K562 (cell line): ENCODE results near the gene ALKBH4. TPM values are rescaled to one million over a fixed set of nuclear protein-coding genes. Genes with fewer than 3 reads are reported as not detected.

Source experiments
- BDP1 ChIP-seq: IDR thresholded peaks from 3 replicates; pipeline ENCODE4 v1.6.1; 2011; ENCODE audit not compliant: insufficient read length, insufficient read depth
- BRD9 ChIP-seq: fragments of 450-650 bp; IDR thresholded peaks from 2 replicates; pipeline ENCODE4 v1.6.1; 2018; ENCODE audit warnings: low read depth; ENCODE audit not compliant: partially characterized antibody
- CBFB ChIP-seq: sonication (generic); formaldehyde crosslinking; IDR thresholded peaks from 2 replicates; pipeline ENCODE4 v1.4.0; 2020; ENCODE audit warnings: mild to moderate bottlenecking, missing genetic modification reagents
- FOXA3 ChIP-seq, 2 experiments: fragments of 450-650 bp in 1 of 2; sonication (generic) in 1 of 2; formaldehyde crosslinking; IDR thresholded peaks in 1 of 2; conservative IDR thresholded peaks in 1 of 2; 2 replicates each; pipeline versions ENCODE4 v1.4.0 to v1.8.0; 2020 to 2022; ENCODE audit warnings: mild to moderate bottlenecking in 2 of 2, missing genetic modification reagents in 1 of 2
- HMGN3 ChIP-seq: IDR thresholded peaks from 2 replicates; pipeline ENCODE4 v1.6.1; 2011; ENCODE audit warnings: borderline replicate concordance, low read depth, mild to moderate bottlenecking, mixed read lengths, low read length; ENCODE audit not compliant: insufficient read length; ENCODE audit errors: extremely low read depth
- JUND ChIP-seq, 2 experiments: IDR thresholded peaks; 2 replicates in 1 of 2; 3 replicates in 1 of 2; pipeline ENCODE4 v1.6.1; 2011; ENCODE audit warnings: borderline replicate concordance in 2 of 2, low read depth in 2 of 2, low read length in 2 of 2, improper control_type of control experiment in 1 of 2, missing biosample characterization in 1 of 2, missing genetic modification characterization in 1 of 2, missing genetic modification reagents in 1 of 2
- MAZ ChIP-seq, 2 experiments: fragments of 450-650 bp in 1 of 2; sonication (generic) in 1 of 2; formaldehyde crosslinking; IDR thresholded peaks in 1 of 2; conservative IDR thresholded peaks in 1 of 2; 2 replicates each; pipeline versions ENCODE4 v1.4.0 to v1.5.0; 2020; ENCODE audit warnings: mild to moderate bottlenecking in 1 of 2, missing genetic modification reagents in 1 of 2
- MYNN ChIP-seq, 2 experiments: sonication (generic); formaldehyde crosslinking in 1 of 2; IDR thresholded peaks; 2 replicates each; pipeline versions ENCODE4 v1.5.0 to v1.6.1; 2016 to 2020; ENCODE audit warnings: antibody characterized with exemption in 1 of 2, missing genetic modification reagents in 1 of 2
- NFIC ChIP-seq: fragments of 450-650 bp; IDR thresholded peaks from 2 replicates; pipeline ENCODE4 v1.6.1; 2017; ENCODE audit warnings: mild to moderate bottlenecking, inconsistent platforms
- RAD21 ChIP-seq, 2 experiments: fragments of 250-450 bp in 1 of 2; fragments of 450-650 bp in 1 of 2; sonication (Bioruptor Pico) in 1 of 2; formaldehyde crosslinking in 1 of 2; IDR thresholded peaks in 1 of 2; conservative IDR thresholded peaks in 1 of 2; 2 replicates each; pipeline versions ENCODE4 v1.4.0 to v1.8.0; 2020 to 2022; ENCODE audit warnings: mild to moderate bottlenecking in 2 of 2, moderate library complexity in 1 of 2
- RBFOX2 ChIP-seq: fragments of 200-400 bp; formaldehyde crosslinking; IDR thresholded peaks from 2 replicates; pipeline ENCODE4 v1.6.1; 2017; ENCODE audit warnings: low read depth, mild to moderate bottlenecking, low read length, moderate library complexity
- RHOXF2B ChIP-seq: fragments of 250-450 bp; sonication (Bioruptor Pico); conservative IDR thresholded peaks from 2 replicates; pipeline ENCODE4 v1.5.1; 2021
- SRSF3 ChIP-seq: fragments of 200-400 bp; formaldehyde crosslinking; IDR thresholded peaks from 2 replicates; pipeline ENCODE4 v1.6.1; 2016; ENCODE audit warnings: mild to moderate bottlenecking, low read length, moderate library complexity; ENCODE audit not compliant: insufficient read depth
- SRSF7 ChIP-seq: fragments of 200-400 bp; formaldehyde crosslinking; optimal IDR thresholded peaks from 2 replicates; pipeline ENCODE3; 2017; ENCODE audit warnings: mild to moderate bottlenecking, low read depth, low read length
- TAF1 ChIP-seq: IDR thresholded peaks from 2 replicates; pipeline ENCODE4 v1.6.1; 2011; ENCODE audit warnings: mild to moderate bottlenecking, low read length, moderate library complexity; ENCODE audit not compliant: insufficient read depth, control insufficient read depth, severe bottlenecking; ENCODE audit errors: extremely low read depth
- TEAD4 ChIP-seq, 2 experiments: sonication (generic) in 1 of 2; formaldehyde crosslinking in 1 of 2; IDR thresholded peaks; 2 replicates each; pipeline versions ENCODE4 v1.6.1 to v1.8.0; 2012 to 2022; ENCODE audit warnings: borderline replicate concordance in 1 of 2, inconsistent platforms in 1 of 2, low read length in 1 of 2, mild to moderate bottlenecking in 1 of 2, missing genetic modification reagents in 1 of 2
- ZNF224 ChIP-seq: sonication (generic); formaldehyde crosslinking; IDR thresholded peaks from 2 replicates; pipeline ENCODE4 v1.8.0; 2022; ENCODE audit warnings: mild to moderate bottlenecking, missing genetic modification reagents
- ZNF263 ChIP-seq: sonication (generic); formaldehyde crosslinking; IDR thresholded peaks from 2 replicates; pipeline ENCODE4 v1.8.0; 2022; ENCODE audit warnings: mild to moderate bottlenecking, missing genetic modification reagents, borderline replicate concordance
- ZNF561 ChIP-seq: fragments of 450-650 bp; formaldehyde crosslinking; conservative IDR thresholded peaks from 2 replicates; pipeline ENCODE4 v1.4.0; 2020; ENCODE audit warnings: mild to moderate bottlenecking, moderate library complexity
- ZSCAN29 ChIP-seq: fragments of 450-650 bp; IDR thresholded peaks from 2 replicates; pipeline ENCODE4 v1.6.1; 2017
- polyA plus RNA-seq, 8 experiments: library from polyadenylated mRNA; depleted of rRNA in 4 of 8; stranded (reverse) in 5 of 8; unstranded in 3 of 8; fragments of >200 nt; fragmentation: Nextera tagmentation in 2 of 8; fragmentation: Illumina TruSeq in 1 of 8; extraction: Ambion mirVana in 2 of 8; extraction: Trizol in 1 of 8; gene quantifications; 2 replicates each; pipeline versions ENCODE4 v1.2.1 to v1.2.3, GENCODE V29; 2011 to 2014; ENCODE audit warnings: inconsistent platforms in 1 of 8, missing spikeins in 1 of 8
- total RNA-seq, 7 experiments: library from RNA; depleted of rRNA in 6 of 7; stranded (reverse); fragments of >200 nt in 6 of 7; fragmentation: Illumina TruSeq in 2 of 7; extraction: Trizol in 2 of 7; gene quantifications; 2 replicates each; pipeline versions ENCODE4 v1.2.1 to v1.2.3, GENCODE V29; 2011 to 2021; ENCODE audit warnings: low replicate concordance in 1 of 7
- TF ChIP-seq, protein P1 (sequence below), 3 experiments: IDR thresholded peaks in 2 of 3; conservative IDR thresholded peaks in 1 of 3; 2 replicates each; pipeline ENCODE4 v1.5.1; 2011 to 2012; ENCODE audit warnings: low read length in 3 of 3, mild to moderate bottlenecking in 3 of 3, control low read depth in 2 of 3, improper control_type of control experiment in 1 of 3, inconsistent platforms in 1 of 3, low read depth in 1 of 3, mixed read lengths in 1 of 3, moderate library complexity in 1 of 3; ENCODE audit not compliant: insufficient read depth in 2 of 3
- TF ChIP-seq, protein P2 (sequence below): fragments of 200-800 bp; sonication (Bioruptor generic); IDR thresholded peaks from 2 replicates; pipeline ENCODE4 v1.6.1; 2017; ENCODE audit warnings: missing genetic modification characterization, missing compliant biosample characterization

The ALKBH4 gene
- total and polyA plus RNA-seq, 9 of the 15 experiments (the other 6 are each of a cell fraction or from before 2014, with no cell fraction given) = 4.6 to 21.4 (median 11.8) TPM

DNA sequence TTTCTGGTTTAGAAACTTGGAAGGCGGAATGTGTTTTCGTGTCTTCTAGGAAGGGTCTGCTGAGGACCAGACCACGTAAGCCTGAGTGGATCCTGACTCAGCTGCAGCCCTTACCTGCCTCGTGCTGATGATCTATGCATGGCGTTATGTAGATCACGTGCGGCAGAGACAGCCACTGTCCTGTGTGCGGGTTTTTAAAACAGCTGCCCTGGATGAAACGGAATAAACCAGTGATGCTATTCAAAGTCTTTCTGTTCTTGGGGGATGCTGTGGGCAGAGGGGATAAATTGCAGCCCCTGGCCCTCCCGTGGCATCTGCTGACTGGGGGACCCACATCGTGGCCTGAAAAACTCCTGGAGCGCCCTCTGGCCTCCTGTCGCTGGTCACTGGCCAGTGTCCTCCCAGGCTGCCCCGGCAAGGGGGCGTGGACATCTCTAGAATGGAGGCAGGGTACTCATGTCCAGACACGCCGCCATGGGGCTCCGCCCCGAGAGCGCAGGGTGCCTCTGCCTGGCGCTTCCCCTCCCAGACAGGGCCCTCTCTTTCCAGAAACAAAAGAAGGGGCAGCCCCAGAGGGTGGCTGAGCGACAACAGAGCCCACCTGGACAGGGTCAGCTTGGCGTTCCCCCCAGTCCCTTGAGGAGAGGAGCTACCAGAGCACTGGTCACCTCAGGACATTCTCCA is 13.2 kb downstream of the ALKBH4 start (continued):
- TF ChIP-seq FOXA3 (CRISPR knock-in tag; conservative IDR thresholded peaks at IDR 0.05 in 1 of 2, IDR thresholded peaks at IDR 0.05 in 1 of 2) = 0 out of 4 replicates have a peak, but pooled peaks of 1 of the 2 experiments have one; percentile 19
- TF ChIP-seq, protein P1, sequence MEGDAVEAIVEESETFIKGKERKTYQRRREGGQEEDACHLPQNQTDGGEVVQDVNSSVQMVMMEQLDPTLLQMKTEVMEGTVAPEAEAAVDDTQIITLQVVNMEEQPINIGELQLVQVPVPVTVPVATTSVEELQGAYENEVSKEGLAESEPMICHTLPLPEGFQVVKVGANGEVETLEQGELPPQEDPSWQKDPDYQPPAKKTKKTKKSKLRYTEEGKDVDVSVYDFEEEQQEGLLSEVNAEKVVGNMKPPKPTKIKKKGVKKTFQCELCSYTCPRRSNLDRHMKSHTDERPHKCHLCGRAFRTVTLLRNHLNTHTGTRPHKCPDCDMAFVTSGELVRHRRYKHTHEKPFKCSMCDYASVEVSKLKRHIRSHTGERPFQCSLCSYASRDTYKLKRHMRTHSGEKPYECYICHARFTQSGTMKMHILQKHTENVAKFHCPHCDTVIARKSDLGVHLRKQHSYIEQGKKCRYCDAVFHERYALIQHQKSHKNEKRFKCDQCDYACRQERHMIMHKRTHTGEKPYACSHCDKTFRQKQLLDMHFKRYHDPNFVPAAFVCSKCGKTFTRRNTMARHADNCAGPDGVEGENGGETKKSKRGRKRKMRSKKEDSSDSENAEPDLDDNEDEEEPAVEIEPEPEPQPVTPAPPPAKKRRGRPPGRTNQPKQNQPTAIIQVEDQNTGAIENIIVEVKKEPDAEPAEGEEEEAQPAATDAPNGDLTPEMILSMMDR (IDR thresholded peaks at IDR 0.05 in 2 of 3, conservative IDR thresholded peaks at IDR 0.05 in 1 of 3; ENCODE audit: insufficient read depth in 2 of 3, low read depth in 1 of 3, low read length in 3 of 3) = peak; percentile 55 to 70 (median 69)
- TF ChIP-seq CBFB (CRISPR knock-in tag) = no peak
- TF ChIP-seq TAF1 = no peak
- peak; percentile 54 for TF ChIP-seq RBFOX2
- TF ChIP-seq BRD9 = no peak
- no peak for TF ChIP-seq ZNF561 (CRISPR knock-in tag)
- no peak for TF ChIP-seq ZNF224 (CRISPR knock-in tag)
- TF ChIP-seq HMGN3 = peak; percentile 78
- 0 out of 4 replicates have a peak, but pooled peaks of 1 of the 2 experiments have one; percentile 19 for TF ChIP-seq MAZ (CRISPR knock-in tag; conservative IDR thresholded peaks at IDR 0.05 in 1 of 2, IDR thresholded peaks at IDR 0.05 in 1 of 2)
- TF ChIP-seq TEAD4 (IDR thresholded peaks at IDR 0.05; ENCODE audit: low read length) = no peak
- no peak for TF ChIP-seq TEAD4 (CRISPR knock-in tag; IDR thresholded peaks at IDR 0.05; ENCODE audit: borderline replicate concordance)
- peak; percentile 17; the same call in 1 of the 2 replicates for TF ChIP-seq JUND (IDR thresholded peaks at IDR 0.05; ENCODE audit: borderline replicate concordance, low read depth, low read length)
- peak; percentile 9; the same call in 1 of the 3 replicates for TF ChIP-seq JUND (tag; IDR thresholded peaks at IDR 0.05; ENCODE audit: borderline replicate concordance, low read depth, low read length)
- no peak for TF ChIP-seq RHOXF2B (CRISPR knock-in tag)
- TF ChIP-seq SRSF7 = no peak
- TF ChIP-seq SRSF3 = no peak
- TF ChIP-seq ZSCAN29 = no peak
- TF ChIP-seq ZNF263 (CRISPR knock-in tag) = no peak
- TF ChIP-seq MYNN (IDR thresholded peaks at IDR 0.05) = 0 out of 2 replicates have a peak, but pooled peaks have one; percentile 39
- no peak for TF ChIP-seq MYNN (CRISPR knock-in tag; IDR thresholded peaks at IDR 0.05)
- TF ChIP-seq RAD21 (CRISPR knock-in tag; conservative IDR thresholded peaks at IDR 0.05 in 1 of 2, IDR thresholded peaks at IDR 0.05 in 1 of 2) = peak; percentile 60 to 80
- TF ChIP-seq BDP1 = no peak
- TF ChIP-seq, protein P2, sequence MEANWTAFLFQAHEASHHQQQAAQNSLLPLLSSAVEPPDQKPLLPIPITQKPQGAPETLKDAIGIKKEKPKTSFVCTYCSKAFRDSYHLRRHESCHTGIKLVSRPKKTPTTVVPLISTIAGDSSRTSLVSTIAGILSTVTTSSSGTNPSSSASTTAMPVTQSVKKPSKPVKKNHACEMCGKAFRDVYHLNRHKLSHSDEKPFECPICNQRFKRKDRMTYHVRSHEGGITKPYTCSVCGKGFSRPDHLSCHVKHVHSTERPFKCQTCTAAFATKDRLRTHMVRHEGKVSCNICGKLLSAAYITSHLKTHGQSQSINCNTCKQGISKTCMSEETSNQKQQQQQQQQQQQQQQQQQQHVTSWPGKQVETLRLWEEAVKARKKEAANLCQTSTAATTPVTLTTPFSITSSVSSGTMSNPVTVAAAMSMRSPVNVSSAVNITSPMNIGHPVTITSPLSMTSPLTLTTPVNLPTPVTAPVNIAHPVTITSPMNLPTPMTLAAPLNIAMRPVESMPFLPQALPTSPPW = no peak
- TF ChIP-seq NFIC = no peak
